OCI-LY7 (cell line): Measurements from ENCODE around the gene BTC. TPM values are rescaled to one million over a fixed set of nuclear protein-coding genes. Genes with fewer than 3 reads are reported as not detected.

Source experiments
- BruUV-seq: library from RNA; stranded (reverse); fragments of 400-500 nt; replicated peaks from 2 replicates; lab custom pipeline; 2021; lab: Mats Ljungman, UMichigan
- CTCF ChIA-PET: fragments of 300-600 bp; sonication (Branson Sonifier 250); formaldehyde crosslinking; loops from one replicate; lab custom pipeline; 2022; ENCODE audit warnings: antibody characterized with exemption; ENCODE audit not compliant: unreplicated experiment; lab: Charles Lee
- POLR2A ChIA-PET: fragments of 300-600 bp; sonication (Branson Sonifier 250); formaldehyde crosslinking; loops from one replicate; lab custom pipeline; 2022; ENCODE audit warnings: antibody characterized with exemption; lab: Charles Lee
- DNase-seq: peaks from one replicate; pipeline ENCODE4 v3.0.0-alpha.2; 2015; ENCODE audit warnings: low spot score
- H2AFZ ChIP-seq: fragments of 200-600 bp; sonication (generic), shearing (Covaris generic); 2 replicates; pipeline ENCODE4 v1.6.1; 2014; ENCODE audit warnings: mild to moderate bottlenecking, antibody characterized with exemption, low read length, moderate library complexity
- H3K27ac ChIP-seq: fragments of 200-600 bp; sonication (generic); 2 replicates; pipeline ENCODE4 v1.5.1; 2014; ENCODE audit warnings: mixed run types, low read depth, mild to moderate bottlenecking, moderate library complexity, low read length, inconsistent platforms; ENCODE audit not compliant: poor library complexity, severe bottlenecking
- H3K36me3 ChIP-seq: fragments of 200-600 bp; sonication (generic); 2 replicates; pipeline ENCODE4 v1.6.1; 2014; ENCODE audit warnings: mild to moderate bottlenecking, antibody characterized with exemption, low read length, moderate library complexity, mixed read lengths; ENCODE audit not compliant: insufficient read depth
- H3K4me1 ChIP-seq: fragments of 200-600 bp; sonication (generic); 2 replicates; pipeline ENCODE4 v1.5.1; 2014; ENCODE audit warnings: mild to moderate bottlenecking, low read length; ENCODE audit not compliant: insufficient read depth, poor library complexity, severe bottlenecking
- H3K4me2 ChIP-seq: fragments of 200-600 bp; sonication (generic); 2 replicates; pipeline ENCODE4 v1.6.1; 2014; ENCODE audit warnings: mild to moderate bottlenecking, low read length
- H3K4me3 ChIP-seq: fragments of 200-600 bp; sonication (generic); 2 replicates; pipeline ENCODE4 v1.5.1; 2014; ENCODE audit warnings: mild to moderate bottlenecking, low read depth, low read length; ENCODE audit not compliant: poor library complexity, severe bottlenecking
- H3K79me2 ChIP-seq: fragments of 200-600 bp; sonication (generic); 2 replicates; pipeline ENCODE4 v1.6.1; 2016; ENCODE audit warnings: low read depth, mild to moderate bottlenecking, low read length, moderate library complexity, mixed read lengths; ENCODE audit not compliant: insufficient read depth
- H3K9me2 ChIP-seq: fragments of 200-600 bp; sonication (generic); 2 replicates; pipeline ENCODE4 v1.6.1; 2016; ENCODE audit warnings: mild to moderate bottlenecking, low read length, mixed read lengths; ENCODE audit not compliant: insufficient read depth
- H3K9me3 ChIP-seq: fragments of 200-600 bp; sonication (generic); 2 replicates; pipeline ENCODE4 v1.6.1; 2014; ENCODE audit warnings: mild to moderate bottlenecking, mixed run types, low read length, mixed read lengths
- H4K20me1 ChIP-seq: fragments of 200-600 bp; sonication (generic); 2 replicates; pipeline ENCODE4 v1.6.1; 2014; ENCODE audit warnings: mild to moderate bottlenecking, antibody characterized with exemption, low read length, moderate library complexity, mixed read lengths; ENCODE audit not compliant: insufficient read depth
- EZH2phosphoT487 ChIP-seq: fragments of 200-600 bp; sonication (generic); IDR thresholded peaks from 2 replicates; pipeline ENCODE4 v1.6.1; 2018; ENCODE audit warnings: low read depth, borderline replicate concordance, mild to moderate bottlenecking, mixed run types, antibody characterized with exemption, low read length, moderate library complexity, mixed read lengths
- intact Hi-C: fragments of 100-400 bp; cut with micrococcal nuclease; formaldehyde crosslinking; loops from one replicate; pipeline ENCODE4 v1.10.0; 2022; ENCODE audit not compliant: unreplicated experiment
- total RNA-seq, 2 experiments: library from RNA; depleted of rRNA in 1 of 2; stranded (reverse); fragments of >200 nt in 1 of 2; shearing (Covaris generic) in 1 of 2; gene quantifications; 2 replicates each; pipeline ENCODE4 v1.2.3, GENCODE V29; 2014 to 2022
- TF ChIP-seq, protein P1 (sequence below): fragments of 200-600 bp; sonication (generic); conservative IDR thresholded peaks from 2 replicates; pipeline ENCODE4 v1.5.1; 2014; ENCODE audit warnings: mild to moderate bottlenecking, antibody characterized with exemption, low read length, moderate library complexity, mixed read lengths

BTC gene
- total RNA-seq, 2 experiments from 2014 or later = not detected

- H3K36me3 ChIP-seq = no peaks in the 10 kb centered on the region
- ChIA-PET CTCF (no interaction called here), POLR2A (interaction anchor here (1.3 kb wide), 1 partner anchor 11 kb away, joined by 3 read pairs; no protein-coding TSS in a partner anchor)
- no peak overlapping the region for H3K27ac ChIP-seq
- no peaks in the 10 kb centered on the region for H4K20me1 ChIP-seq
- intact Hi-C loops = no loop called here
- H3K4me3 ChIP-seq = no peak overlapping the region
- DNase-seq = no peak
- no peaks in the 10 kb centered on the region for H3K9me3 ChIP-seq
- H3K4me1 ChIP-seq = no peaks in the 10 kb centered on the region
- BruUV-seq = no TSS peak
- TF ChIP-seq, protein P1, sequence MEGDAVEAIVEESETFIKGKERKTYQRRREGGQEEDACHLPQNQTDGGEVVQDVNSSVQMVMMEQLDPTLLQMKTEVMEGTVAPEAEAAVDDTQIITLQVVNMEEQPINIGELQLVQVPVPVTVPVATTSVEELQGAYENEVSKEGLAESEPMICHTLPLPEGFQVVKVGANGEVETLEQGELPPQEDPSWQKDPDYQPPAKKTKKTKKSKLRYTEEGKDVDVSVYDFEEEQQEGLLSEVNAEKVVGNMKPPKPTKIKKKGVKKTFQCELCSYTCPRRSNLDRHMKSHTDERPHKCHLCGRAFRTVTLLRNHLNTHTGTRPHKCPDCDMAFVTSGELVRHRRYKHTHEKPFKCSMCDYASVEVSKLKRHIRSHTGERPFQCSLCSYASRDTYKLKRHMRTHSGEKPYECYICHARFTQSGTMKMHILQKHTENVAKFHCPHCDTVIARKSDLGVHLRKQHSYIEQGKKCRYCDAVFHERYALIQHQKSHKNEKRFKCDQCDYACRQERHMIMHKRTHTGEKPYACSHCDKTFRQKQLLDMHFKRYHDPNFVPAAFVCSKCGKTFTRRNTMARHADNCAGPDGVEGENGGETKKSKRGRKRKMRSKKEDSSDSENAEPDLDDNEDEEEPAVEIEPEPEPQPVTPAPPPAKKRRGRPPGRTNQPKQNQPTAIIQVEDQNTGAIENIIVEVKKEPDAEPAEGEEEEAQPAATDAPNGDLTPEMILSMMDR = no peak
- no peak for TF ChIP-seq EZH2phosphoT487
- no peaks in the 10 kb centered on the region for H3K9me2 ChIP-seq
- H2AFZ ChIP-seq = no peak overlapping the region
- H3K79me2 ChIP-seq = no peaks in the 10 kb centered on the region
- H3K4me2 ChIP-seq = no peak overlapping the region
Observed at GRCh38 chr4:74751247-74751646, 43.1 kb downstream of the BTC start.

DNA sequence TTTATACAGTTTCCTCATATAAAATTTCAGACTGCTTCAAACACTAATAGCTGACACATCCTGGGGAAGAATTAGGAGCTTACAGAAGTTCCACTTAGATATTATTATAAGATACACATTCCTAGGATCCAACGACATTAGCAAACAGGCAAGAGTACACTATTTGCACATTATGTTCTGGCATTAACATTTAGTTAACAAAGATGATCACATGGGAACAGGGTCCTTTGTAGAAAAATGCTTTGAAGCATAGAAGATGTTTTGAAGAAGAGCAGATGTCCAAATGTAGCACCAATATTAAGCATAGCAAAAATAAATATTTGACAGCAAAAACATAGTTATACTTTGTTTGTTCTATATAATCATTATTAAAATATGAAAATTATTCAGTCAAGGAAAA is 52.1 kb downstream of the BTC start:
- TF ChIP-seq EZH2phosphoT487 = no peak
- TF ChIP-seq, protein P1 = no peak
- H2AFZ ChIP-seq = no peak overlapping the region
- H3K4me2 ChIP-seq = no peak overlapping the region
- H3K4me1 ChIP-seq = no peaks in the 10 kb centered on the region
- H4K20me1 ChIP-seq = no peaks in the 10 kb centered on the region
- H3K36me3 ChIP-seq = no peaks in the 10 kb centered on the region
- intact Hi-C loops = no loop called here
- no peaks in the 10 kb centered on the region for H3K9me2 ChIP-seq
- no peaks in the 10 kb centered on the region for H3K79me2 ChIP-seq
- no peak overlapping the region for H3K4me3 ChIP-seq
- ChIA-PET CTCF (no interaction called here), POLR2A (no interaction called here)
- no peak overlapping the region for H3K27ac ChIP-seq
- BruUV-seq = no TSS peak
- H3K9me3 ChIP-seq = no peaks in the 10 kb centered on the region
- no peak for DNase-seq

GRCh38 chr4:74738464-74739143 is 55.7 kb downstream of the BTC start:
- intact Hi-C loops = no loop called here
- no peaks in the 10 kb centered on the region for H3K79me2 ChIP-seq

More at GRCh38 chr4:74738464-74739143, 55.7 kb downstream of the BTC start:
- H3K4me1 ChIP-seq = no peaks in the 10 kb centered on the region
- no peaks in the 10 kb centered on the region for H3K36me3 ChIP-seq
- no peaks in the 10 kb centered on the region for H3K9me3 ChIP-seq
- BruUV-seq = no TSS peak
- ChIA-PET POLR2A (no interaction called here), CTCF (no interaction called here)
- no peak for TF ChIP-seq EZH2phosphoT487
- TF ChIP-seq, protein P1 = no peak
- DNase-seq = no peak
- H3K9me2 ChIP-seq = no peaks in the 10 kb centered on the region
- no peak overlapping the region for H3K4me2 ChIP-seq
- H2AFZ ChIP-seq = no peak overlapping the region
- no peak overlapping the region for H3K4me3 ChIP-seq
- no peaks in the 10 kb centered on the region for H4K20me1 ChIP-seq
- H3K27ac ChIP-seq = no peak overlapping the region
